T follicular helper cell (primary cell): Measurements from ENCODE around the gene GSTM3.
"Not testable (repeated sequence)": the region's sequence is repeated elsewhere in the genome, so short reads cannot be mapped to it uniquely, and the experiment has no call there.

ENCODE experiments used
- DNase-seq: peaks from one replicate; pipeline ENCODE4 v3.0.0-alpha.2; 2020; ENCODE audit warnings: low read depth

Gene GSTM3

DNA sequence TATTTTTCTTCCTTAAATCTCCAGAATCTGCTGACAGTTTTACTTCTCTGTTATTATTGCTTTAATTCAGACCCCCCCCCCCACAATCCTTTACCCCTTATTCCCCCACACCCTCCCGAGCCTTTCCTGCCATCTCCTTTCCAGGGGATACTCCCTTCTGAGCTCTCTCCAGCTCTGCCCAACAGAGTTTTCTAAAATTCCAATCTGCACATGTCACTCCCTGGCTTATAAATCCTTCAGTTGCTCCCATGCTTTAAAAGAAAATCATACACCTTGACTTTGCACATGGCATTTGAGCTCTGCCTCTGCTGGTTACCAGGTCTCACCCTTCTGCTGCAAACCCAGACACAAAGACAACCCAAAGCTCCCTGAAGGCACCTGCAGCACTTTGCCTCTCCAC is 34.6 kb upstream of the GSTM3 start:
- no peak for DNase-seq

- DNase-seq = no peak
Measured at GRCh38 chr1:109773900-109774485, 33.2 kb upstream of the GSTM3 start.

- DNase-seq = peak; percentile 58
Measured at GRCh38 chr1:109773203-109773899, 32.5 kb upstream of the GSTM3 start.

- DNase-seq = no peak
Measured at GRCh38 chr1:109772658-109773202, 31.9 kb upstream of the GSTM3 start.

GRCh38 chr1:109771712-109772657 is 31.1 kb upstream of the GSTM3 start:
- DNase-seq = no peak

- DNase-seq = no peak
Measured at GRCh38 chr1:109770331-109771095, 29.7 kb upstream of the GSTM3 start.

GRCh38 chr1:109769330-109770078 is 28.7 kb upstream of the GSTM3 start:
- no peak for DNase-seq

GRCh38 chr1:109768820-109769219 is 28.0 kb upstream of the GSTM3 start:
- DNase-seq = no peak

DNA sequence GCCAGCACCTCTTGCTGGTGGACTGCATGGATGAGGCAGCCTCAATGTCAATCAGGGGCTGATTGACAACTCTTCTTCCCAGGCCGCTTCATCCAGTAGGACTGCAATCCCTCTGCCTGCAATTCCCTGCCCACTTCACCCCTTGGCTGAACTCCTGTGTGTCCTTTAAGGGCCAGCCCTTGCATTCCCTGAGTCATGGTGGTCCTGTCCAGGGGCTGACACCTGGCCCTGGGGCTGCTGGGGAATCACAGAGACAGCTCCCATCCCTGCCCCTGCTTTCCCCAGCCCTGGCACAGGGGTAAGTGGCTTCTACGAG is 27.5 kb upstream of the GSTM3 start:
- DNase-seq = no peak

DNA sequence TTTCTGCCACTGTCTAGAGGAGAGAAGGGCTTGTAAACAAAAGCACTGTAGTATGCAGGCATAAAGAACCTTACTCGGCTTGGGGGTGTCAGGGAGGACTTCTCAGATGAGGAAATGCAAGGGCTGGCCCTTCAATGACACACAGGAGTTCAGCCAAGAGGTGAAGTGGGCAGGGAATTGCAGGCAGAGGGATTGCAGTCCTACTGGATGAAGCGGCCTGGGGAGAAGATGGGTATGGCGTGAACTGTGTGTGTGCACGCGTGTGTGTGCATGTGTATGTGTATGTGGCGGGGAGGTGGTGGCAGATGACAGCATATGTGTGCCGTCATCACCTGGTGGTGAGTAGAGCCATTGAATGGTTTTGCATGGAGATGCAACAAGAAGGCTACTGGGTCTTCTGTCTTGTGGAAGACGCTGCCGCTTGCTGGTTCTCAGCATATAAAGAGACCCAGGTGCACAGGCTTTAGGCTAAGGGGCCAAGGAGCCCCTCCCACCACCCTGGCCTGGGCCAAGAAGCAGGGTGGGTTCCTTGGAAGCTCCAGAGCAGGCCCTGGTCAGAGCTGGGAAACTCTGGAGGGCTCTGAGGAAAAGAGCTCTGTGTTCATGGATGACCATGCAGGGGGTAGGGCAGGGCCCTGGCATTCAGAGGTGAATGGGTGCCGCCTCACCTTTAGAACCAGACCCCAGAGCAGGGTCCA is 26.9 kb upstream of the GSTM3 start:
- DNase-seq = no peak

DNA sequence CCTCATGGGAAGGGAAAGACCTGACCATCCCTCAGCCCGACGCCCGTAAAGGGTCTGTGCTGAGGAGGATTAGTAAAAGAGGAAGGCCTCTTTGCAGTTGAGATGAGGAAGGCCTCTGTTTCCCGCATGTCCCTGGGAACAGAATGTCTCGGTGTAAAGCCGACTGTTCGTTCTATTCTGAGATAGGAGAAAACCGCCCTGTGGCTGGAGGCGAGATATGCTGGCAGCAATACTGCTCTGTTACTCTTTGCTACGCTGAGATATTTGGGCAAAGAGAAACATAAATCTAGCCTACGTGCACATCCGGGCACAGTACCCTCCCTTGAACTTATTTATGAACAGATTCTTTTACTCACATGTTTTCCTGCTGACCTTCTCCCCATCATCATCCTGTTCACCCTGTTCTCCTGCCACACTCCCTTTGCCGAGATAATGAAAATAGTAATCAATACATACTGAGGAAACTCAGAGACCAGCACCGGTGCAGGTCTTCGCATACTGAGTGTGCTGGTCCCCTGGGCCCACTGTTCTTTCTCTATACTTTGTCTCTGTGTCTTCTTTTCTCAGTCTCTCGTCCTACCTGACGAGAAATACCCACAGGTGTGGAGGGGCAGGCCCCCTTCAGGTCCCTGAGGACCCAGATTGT is 26.3 kb upstream of the GSTM3 start:
- DNase-seq = not testable (repeated sequence)

GRCh38 chr1:109765896-109766615 is 25.2 kb upstream of the GSTM3 start:
- no peak for DNase-seq

GRCh38 chr1:109765483-109765815 is 24.6 kb upstream of the GSTM3 start:
- DNase-seq = no peak

DNA sequence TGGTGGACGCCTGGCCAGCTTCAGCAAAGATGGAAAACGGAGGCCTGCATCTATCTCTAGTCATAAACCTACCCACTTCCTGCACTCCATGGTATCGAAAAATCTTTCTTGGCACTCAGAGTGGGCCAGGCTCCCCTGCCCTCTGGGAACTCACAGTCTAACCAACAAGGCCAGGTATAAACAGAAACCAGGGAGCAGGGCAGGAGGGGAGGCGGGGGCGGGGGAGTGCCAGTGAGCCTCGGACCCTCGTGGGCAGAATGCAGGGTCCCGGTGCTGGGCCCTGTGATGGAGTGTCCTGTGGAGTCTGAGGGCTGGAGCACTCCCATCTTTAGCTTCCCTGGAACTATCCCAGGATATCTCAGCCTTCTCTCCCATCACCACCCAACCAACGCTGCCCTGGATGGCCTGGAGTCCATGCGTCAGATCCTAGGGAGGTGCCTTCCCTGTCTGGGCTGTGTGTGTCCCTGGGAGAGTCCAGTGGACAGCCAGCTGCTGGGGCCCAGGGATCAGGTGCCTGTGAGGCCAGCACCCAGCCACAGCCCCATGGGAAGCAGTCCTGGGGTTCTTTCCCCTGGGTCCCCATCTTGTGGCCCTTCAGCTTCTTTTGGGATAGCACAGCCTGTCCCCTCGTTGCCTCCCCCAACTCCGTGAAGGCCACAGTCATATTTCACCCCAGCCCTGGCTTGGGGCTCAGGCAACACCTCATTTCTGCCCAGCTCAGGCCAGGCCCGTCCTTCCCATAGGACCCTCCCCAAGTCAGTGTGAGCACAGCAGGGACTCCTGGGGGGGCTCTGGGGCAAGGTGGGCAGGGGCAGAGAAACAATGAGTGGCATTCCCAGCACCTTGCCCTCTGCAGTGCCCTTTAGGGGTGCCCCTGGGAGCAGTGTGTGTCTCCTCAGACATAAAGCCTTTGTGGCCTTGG is 24.0 kb upstream of the GSTM3 start:
- no peak for DNase-seq

DNA sequence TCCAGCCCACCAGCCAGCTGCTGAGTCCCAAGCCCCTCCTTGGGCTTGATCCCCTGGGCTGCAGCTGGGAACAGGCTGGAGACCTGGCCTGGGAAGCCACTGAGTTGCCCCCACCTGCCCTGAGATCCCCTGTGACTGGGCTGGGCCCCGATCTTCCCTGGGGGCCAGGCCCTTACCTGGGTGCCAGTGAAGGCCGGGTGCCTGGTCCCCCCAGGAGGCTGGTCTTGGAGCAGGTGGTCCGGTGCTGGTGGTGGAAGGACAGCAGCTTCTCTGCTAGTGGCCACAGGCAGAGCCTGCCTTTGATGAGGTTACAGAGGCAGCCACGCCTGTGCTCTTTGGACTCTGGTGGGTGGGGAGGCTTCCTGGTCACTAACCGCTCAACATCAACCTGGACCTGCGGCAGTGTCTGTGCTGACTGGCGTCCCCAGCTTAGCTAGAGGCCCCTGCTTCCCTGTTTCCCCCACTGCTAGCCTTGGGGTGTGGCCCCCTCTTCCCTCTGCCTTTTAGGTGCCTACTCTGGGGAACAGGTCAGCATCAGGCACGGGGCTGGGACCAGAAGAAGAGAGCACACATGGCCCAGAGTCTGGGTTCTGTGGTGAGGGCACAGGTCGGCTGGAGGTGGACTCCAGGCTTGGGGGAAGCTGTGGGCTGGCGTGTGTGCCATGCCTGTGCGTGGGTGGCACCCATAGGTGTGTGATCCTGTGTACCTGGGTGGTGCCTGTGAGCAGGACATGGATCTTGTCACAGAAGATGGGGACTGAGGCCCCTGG is 23.0 kb upstream of the GSTM3 start, which contains the start of gene EPS8L3:
EPS8L3 (minus strand) TSS at position 278 of the 770 bp plus-strand sequence. CDS start 2,174 bp downstream, outside the sequence.
- no peak for DNase-seq

- DNase-seq = no peak
Measured at GRCh38 chr1:109762821-109763645, 22.2 kb upstream of the GSTM3 start.
